Gastrocnemius medialis (tissue), 4 donors: Measurements from ENCODE around the gene CACNG7. TPM values are rescaled to one million over a fixed set of nuclear protein-coding genes. Genes with fewer than 3 reads are reported as not detected.

Experiments used
- ATAC-seq, 2 donors: fragments of 150-250 bp; one replicate each; pipeline ENCODE4 v1.9.1; 2016
- DNase-seq, 2 donors: peaks; one replicate each; pipeline ENCODE4 v3.0.0-alpha.2; 2019
- H3K27ac ChIP-seq, 4 donors: fragments of 200-600 bp; sonication (generic); 1 replicate in 1 of 4; 2 replicates in 3 of 4; pipeline ENCODE4 v1.5.1; 2016 to 2018; ENCODE audit warnings: mild to moderate bottlenecking in 2 of 4, moderate library complexity in 1 of 4
- H3K27me3 ChIP-seq, 3 donors: fragments of 200-600 bp; sonication (generic) in 2 of 3; 1 replicate in 1 of 3; 2 replicates in 2 of 3; pipeline versions ENCODE4 v1.5.1 to v1.6.0; 2016 to 2019; ENCODE audit warnings: mild to moderate bottlenecking in 1 of 3, moderate library complexity in 1 of 3
- H3K36me3 ChIP-seq, 2 donors: fragments of 200-600 bp; sonication (generic) in 1 of 2; one replicate each; pipeline ENCODE4 v1.5.1; 2017 to 2018
- H3K4me1 ChIP-seq, 2 donors: fragments of 200-600 bp; sonication (generic) in 1 of 2; one replicate each; pipeline ENCODE4 v1.5.1; 2016 to 2017; ENCODE audit warnings: mild to moderate bottlenecking in 2 of 2
- H3K4me3 ChIP-seq, 4 donors: fragments of 200-600 bp; sonication (generic) in 3 of 4; 1 replicate in 1 of 4; 2 replicates in 3 of 4; pipeline ENCODE4 v1.5.1; 2016 to 2019; ENCODE audit warnings: mild to moderate bottlenecking in 2 of 4
- H3K9me3 ChIP-seq, 3 donors: fragments of 200-600 bp; sonication (generic) in 2 of 3; 1 replicate in 1 of 3; 2 replicates in 2 of 3; pipeline ENCODE4 v1.5.1; 2016 to 2019
- POLR2A ChIP-seq, 2 donors: fragments of 450-650 bp; IDR thresholded peaks; one replicate each; pipeline ENCODE4 v1.6.1; 2017; ENCODE audit warnings: antibody characterized with exemption in 2 of 2, mild to moderate bottlenecking in 2 of 2, moderate library complexity in 2 of 2
- in situ Hi-C, 4 donors: fragments of 200-750 bp; cut with MboI; loops; one replicate each; pipeline versions ENCODE4 v1.15.0 to v1.8.0; 2017; ENCODE audit warnings: low sequenced_read_pairs in 4 of 4
- intact Hi-C: fragments of 100-400 bp; cut with DNase I; formaldehyde crosslinking; loops from one replicate; pipeline ENCODE4 v1.15.1; 2023; ENCODE audit warnings: low total_unique reads
- total RNA-seq, 4 donors: library from RNA; depleted of rRNA; stranded (reverse); fragments of >200 nt; gene quantifications; one replicate each; pipeline versions ENCODE4 v1.1.0 to v1.2.3, GENCODE V29; 2016
- TF ChIP-seq, protein P1 (sequence below), 5 experiments: fragments of 450-650 bp in 3 of 5; fragments of 200-600 bp in 2 of 5; sonication (generic) in 2 of 5; IDR thresholded peaks in 4 of 5; conservative IDR thresholded peaks in 1 of 5; 1 replicate in 4 of 5; 2 replicates in 1 of 5; pipeline ENCODE4 v1.5.1; 2016 to 2019; ENCODE audit warnings: antibody characterized with exemption in 5 of 5, mild to moderate bottlenecking in 3 of 5, moderate library complexity in 3 of 5

The CACNG7 gene
- total RNA-seq, 4 donors from 2014 or later = not detected

DNA sequence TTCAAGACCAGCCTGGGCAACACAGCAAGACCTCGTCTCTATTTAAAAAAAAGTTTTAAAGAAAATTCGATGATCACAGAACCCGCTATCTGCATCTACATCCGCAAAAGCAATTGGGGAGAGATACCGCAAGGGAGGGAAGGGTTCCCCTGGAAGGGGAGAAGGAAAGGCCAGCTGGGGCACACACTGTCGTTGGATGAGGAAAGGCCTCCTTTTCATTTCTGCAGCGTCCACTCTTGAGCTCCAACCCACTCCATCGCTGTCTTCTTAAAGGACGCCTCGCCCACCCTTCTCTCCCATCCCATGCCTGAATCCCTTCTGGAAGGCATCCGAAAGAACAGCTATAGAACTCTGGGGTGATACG lies 30.3 kb upstream of the CACNG7 start:
- intact Hi-C loops (loop anchor here (1.0 kb wide), 1 partner anchor 11 kb away; the partner anchor contains the start of gene MYADM), in situ Hi-C loops (no loop called here)
- Histone ChIP-seq H3K27ac (peak overlapping the region in 1 of 4 donors; percentile 18), H3K4me1 (peaks cover 0 to 7% of the 10 kb centered on the region in 2 donors), H3K27me3 (peaks cover 33 to 44% (median 37%) of the 10 kb centered on the region in 3 donors), H3K9me3 (no peaks in the 10 kb centered on the region), H3K36me3 (no peaks in the 10 kb centered on the region), H3K4me3 (peak overlapping the region; percentile 47 to 55 (median 52))
- DNase-seq (no peak), ATAC-seq (no peak)
- TF ChIP-seq POLR2A (IDR thresholded peaks at IDR 0.05) = no peak
- TF ChIP-seq, protein P1, sequence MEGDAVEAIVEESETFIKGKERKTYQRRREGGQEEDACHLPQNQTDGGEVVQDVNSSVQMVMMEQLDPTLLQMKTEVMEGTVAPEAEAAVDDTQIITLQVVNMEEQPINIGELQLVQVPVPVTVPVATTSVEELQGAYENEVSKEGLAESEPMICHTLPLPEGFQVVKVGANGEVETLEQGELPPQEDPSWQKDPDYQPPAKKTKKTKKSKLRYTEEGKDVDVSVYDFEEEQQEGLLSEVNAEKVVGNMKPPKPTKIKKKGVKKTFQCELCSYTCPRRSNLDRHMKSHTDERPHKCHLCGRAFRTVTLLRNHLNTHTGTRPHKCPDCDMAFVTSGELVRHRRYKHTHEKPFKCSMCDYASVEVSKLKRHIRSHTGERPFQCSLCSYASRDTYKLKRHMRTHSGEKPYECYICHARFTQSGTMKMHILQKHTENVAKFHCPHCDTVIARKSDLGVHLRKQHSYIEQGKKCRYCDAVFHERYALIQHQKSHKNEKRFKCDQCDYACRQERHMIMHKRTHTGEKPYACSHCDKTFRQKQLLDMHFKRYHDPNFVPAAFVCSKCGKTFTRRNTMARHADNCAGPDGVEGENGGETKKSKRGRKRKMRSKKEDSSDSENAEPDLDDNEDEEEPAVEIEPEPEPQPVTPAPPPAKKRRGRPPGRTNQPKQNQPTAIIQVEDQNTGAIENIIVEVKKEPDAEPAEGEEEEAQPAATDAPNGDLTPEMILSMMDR (IDR thresholded peaks at IDR 0.05 in 4 of 5, conservative IDR thresholded peaks at IDR 0.05 in 1 of 5) = no peak

DNA sequence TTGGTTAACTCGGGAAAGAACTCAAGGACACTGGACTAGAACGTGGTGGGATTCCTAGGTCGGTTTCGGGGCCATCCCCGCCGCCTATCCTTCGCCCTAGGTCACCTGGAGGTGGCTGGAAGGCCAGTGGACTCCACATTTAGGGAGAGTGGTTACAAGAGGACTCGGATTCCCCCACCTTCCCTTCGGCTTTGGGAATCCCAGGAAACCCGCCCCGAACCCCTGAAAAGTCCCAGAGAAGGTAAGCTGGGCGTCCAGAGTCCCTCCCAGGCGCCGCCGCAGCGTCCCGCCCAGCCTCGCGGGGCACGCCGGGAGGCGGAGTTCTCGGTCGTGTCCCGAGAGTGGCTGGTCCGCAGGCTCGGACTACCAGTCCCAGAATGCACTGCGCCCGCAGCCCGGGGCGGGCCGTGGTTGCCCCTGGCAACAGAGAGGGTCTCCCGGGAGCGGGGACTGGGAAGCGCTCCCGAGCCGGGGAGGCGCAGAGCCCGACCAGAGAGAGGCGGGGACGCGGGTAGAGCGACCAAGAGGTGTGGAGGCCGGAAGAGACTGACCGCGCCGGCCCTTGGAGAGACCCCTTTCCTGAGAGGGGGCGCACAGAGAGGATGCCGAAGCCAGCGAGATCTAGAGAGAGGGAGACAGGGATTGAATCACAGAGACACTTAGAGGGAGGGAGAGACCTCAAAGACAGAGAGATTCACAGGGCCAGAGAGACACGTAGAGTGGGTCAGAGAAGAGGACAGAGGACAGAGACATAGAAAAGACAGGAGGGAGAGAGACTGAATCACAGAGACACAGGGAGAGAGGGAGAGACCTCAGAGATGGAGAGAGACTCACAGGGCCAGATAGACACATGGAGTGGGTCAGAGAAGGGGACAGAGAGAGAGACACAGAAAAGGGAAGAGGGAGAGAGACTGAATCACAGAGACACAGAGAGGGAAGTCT lies 29.7 kb upstream of the CACNG7 start:
- DNase-seq = peak; percentile 72 to 76
- no peak for TF ChIP-seq POLR2A (IDR thresholded peaks at IDR 0.05)
- TF ChIP-seq, protein P1 (IDR thresholded peaks at IDR 0.05 in 4 of 5, conservative IDR thresholded peaks at IDR 0.05 in 1 of 5) = no peak
- Histone ChIP-seq H3K4me3 (peak overlapping the region; percentile 47 to 55 (median 52)), H3K9me3 (no peaks in the 10 kb centered on the region), H3K27me3 (peaks cover 39 to 50% (median 43%) of the 10 kb centered on the region in 3 donors), H3K27ac (peak overlapping the region in 1 of 4 donors; percentile 18), H3K4me1 (peaks cover 0 to 7% of the 10 kb centered on the region in 2 donors), H3K36me3 (no peaks in the 10 kb centered on the region)
- ATAC-seq = peak; percentile 74 to 80
- in situ Hi-C loops (no loop called here), intact Hi-C loops (loop anchor here (1.0 kb wide), 1 partner anchor 12 kb away; the partner anchor contains the start of gene MYADM)

DNA sequence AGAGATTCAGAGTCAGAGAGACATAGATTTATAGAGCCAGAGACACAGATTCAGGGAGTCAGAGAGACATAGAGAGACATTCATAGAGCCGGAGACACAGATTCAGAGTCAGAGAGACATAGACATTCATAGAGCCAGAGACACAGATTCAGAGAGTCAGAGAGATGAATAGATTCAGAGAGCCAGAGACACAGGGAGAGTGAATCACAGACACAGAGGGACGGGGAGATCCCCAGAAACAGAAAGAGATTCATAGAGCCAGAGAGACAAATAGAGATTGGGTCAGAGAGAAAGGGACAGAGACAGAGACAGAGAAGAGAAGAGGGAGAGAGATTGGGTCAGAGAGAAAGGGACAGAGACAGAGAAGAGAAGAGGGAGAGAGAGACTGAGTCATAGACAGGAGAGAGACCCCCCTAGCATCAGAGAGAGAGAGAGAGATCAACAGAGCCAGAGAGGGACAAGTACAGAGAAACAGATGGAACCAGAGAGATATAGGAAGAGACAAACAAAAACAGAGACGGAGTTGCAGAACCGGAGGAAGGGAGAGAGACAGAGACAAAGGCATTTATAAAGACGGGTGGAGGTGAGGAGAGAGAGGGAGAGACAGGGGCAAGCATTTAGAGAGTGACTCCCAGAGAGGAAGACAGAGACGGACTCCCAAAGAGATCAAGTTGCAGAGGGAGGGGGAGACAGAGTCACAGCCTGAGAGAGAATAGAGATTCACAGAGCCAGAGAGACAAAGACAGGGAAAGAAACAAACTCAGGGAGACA lies 28.2 kb upstream of the CACNG7 start:
- in situ Hi-C loops = no loop called here
- Histone ChIP-seq H3K27me3 (peaks cover 40 to 57% (median 43%) of the 10 kb centered on the region in 3 donors), H3K9me3 (no peaks in the 10 kb centered on the region), H3K4me1 (peaks cover 0 to 7% of the 10 kb centered on the region in 2 donors), H3K27ac (no peak overlapping the region), H3K36me3 (no peaks in the 10 kb centered on the region), H3K4me3 (no peak overlapping the region)
- intact Hi-C loops = no loop called here
- ATAC-seq = no peak
- DNase-seq = no peak
- TF ChIP-seq POLR2A (IDR thresholded peaks at IDR 0.05) = no peak
- TF ChIP-seq, protein P1 (IDR thresholded peaks at IDR 0.05 in 4 of 5, conservative IDR thresholded peaks at IDR 0.05 in 1 of 5) = no peak

DNA sequence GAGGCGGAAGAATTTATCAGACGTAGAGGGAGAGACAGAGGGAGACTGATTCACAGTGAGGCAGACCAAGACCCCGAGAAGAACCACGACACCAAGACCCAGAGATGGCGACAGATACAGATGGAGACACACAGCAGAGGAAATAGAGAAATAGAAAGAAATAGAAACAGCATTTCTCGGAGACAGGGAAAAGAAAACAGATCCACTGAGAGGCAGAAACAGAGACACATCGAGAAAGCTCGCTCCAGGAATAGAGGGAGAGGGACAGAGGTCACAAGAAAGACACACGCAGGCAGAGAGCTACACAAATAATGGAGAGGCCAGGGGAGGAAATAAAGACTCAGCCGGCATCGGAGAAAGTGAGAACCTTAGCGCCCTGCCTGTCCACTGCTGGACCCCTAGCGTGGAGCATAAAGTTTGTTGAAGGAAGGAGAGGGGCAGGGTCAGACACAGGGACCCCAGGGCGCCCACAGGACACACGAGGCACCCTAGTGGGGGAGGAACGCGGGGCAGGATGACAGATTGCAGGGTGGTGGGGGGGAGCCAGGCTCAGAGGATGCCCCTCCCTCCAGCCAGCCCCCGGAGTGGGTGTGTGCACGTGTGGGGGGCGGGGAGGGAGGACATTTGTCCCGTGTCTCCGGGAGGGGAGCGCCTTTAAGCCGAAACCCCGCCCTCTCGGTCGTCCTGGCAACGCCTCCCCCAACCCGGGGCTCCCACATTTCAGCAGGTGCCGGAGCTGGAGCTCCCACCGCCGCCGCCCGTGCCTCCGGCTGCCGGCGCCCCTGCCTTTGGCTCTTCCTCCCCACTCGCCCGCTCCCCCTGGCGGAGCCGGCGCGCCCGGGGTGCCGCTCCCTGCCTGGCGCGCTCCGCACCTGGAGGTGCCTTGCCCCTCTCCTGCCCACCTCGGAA lies 27.3 kb upstream of the CACNG7 start, which contains the start of gene PRKCG:
PRKCG (plus strand) TSS at position 716 of the 909 bp plus-strand sequence. CDS start 298 bp downstream, outside the sequence.
- H3K4me1 ChIP-seq = peaks cover 0 to 7% of the 10 kb centered on the region in 2 donors
- ATAC-seq = no peak
- DNase-seq = no peak
- TF ChIP-seq, protein P1 (IDR thresholded peaks at IDR 0.05 in 4 of 5, conservative IDR thresholded peaks at IDR 0.05 in 1 of 5) = peak in 3 of 5 experiments; percentile 25 to 44 (median 41)
- no peak for TF ChIP-seq POLR2A (IDR thresholded peaks at IDR 0.05)
- H3K27ac ChIP-seq = no peak within 1 kb of the TSS
- H3K9me3 ChIP-seq = no peaks in the 10 kb centered on the region
- in situ Hi-C loops = no loop called here
- peaks cover 40 to 57% (median 43%) of the 10 kb centered on the region in 3 donors for H3K27me3 ChIP-seq
- H3K4me3 ChIP-seq = peak within 1 kb of the TSS in 1 of 4 donors; percentile 17
- H3K36me3 ChIP-seq = no peaks in the 10 kb centered on the region
- intact Hi-C loops = no loop called here
